GM12892 (cell line): ENCODE data around the gene BIVM.

ENCODE experiments used
- POLR2A ChIP-seq: IDR thresholded peaks from 2 replicates; pipeline ENCODE4 v1.6.1; 2011; ENCODE audit warnings: low read depth, low read length, control low read depth
- POLR2AphosphoS5 ChIP-seq: IDR thresholded peaks from 2 replicates; pipeline ENCODE4 v1.6.1; 2011; ENCODE audit warnings: low read depth, low read length, control low read depth
- TAF1 ChIP-seq: IDR thresholded peaks from 2 replicates; pipeline ENCODE4 v1.6.1; 2011; ENCODE audit warnings: low read depth, mild to moderate bottlenecking, control low read depth, low read length, borderline replicate concordance

DNA sequence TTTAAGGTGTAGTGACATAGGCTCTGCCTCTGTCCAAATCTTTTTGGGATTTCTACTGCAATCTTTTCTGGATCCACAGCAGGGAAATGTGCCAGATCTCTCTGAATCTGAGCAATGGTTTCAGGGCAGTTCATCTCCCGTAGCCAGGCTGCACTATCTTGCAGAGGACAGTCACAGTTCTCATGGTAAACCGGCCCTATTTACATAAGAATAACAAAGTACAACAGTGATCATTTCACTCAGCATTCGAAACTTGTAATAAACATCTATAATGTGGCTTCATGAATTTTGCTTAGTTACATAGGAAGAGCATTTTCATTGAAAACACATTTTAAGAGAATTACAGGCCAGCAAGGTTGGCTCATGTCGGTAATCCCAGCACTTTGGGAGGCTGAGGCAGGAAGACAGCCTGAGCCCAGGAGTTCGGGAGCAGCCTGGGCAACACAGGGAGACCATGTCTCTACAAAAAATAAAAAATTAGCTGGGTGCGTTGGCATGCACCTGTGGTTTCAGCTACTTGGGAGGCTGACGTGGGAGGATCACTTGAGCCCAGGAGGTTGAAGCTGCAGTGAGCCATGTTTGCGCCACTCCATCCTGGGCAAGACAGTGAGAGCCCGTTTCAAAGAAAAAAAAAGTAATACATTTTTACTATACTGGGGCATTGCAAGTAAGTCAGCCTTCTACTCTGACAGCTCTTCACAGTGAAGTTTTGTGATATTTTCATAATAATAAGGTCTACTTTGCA, 5.1 kb upstream of the BIVM start:
- TF ChIP-seq POLR2A, result no peak
- TF ChIP-seq POLR2AphosphoS5, result no peak
- no peak for TF ChIP-seq TAF1
